ENCODE results near the gene CHRNG.

GRCh38 chr2:232573771-232574435, 34.4 kb downstream of the CHRNG start:
- TF ChIP-seq, protein P1, sequence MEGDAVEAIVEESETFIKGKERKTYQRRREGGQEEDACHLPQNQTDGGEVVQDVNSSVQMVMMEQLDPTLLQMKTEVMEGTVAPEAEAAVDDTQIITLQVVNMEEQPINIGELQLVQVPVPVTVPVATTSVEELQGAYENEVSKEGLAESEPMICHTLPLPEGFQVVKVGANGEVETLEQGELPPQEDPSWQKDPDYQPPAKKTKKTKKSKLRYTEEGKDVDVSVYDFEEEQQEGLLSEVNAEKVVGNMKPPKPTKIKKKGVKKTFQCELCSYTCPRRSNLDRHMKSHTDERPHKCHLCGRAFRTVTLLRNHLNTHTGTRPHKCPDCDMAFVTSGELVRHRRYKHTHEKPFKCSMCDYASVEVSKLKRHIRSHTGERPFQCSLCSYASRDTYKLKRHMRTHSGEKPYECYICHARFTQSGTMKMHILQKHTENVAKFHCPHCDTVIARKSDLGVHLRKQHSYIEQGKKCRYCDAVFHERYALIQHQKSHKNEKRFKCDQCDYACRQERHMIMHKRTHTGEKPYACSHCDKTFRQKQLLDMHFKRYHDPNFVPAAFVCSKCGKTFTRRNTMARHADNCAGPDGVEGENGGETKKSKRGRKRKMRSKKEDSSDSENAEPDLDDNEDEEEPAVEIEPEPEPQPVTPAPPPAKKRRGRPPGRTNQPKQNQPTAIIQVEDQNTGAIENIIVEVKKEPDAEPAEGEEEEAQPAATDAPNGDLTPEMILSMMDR (IDR thresholded peaks at IDR 0.05; ENCODE audit: low read depth, low read length, poor library complexity, severe bottlenecking), result no peak
- TF ChIP-seq EZH2phosphoT487 (IDR thresholded peaks at IDR 0.05; ENCODE audit: borderline replicate concordance, low read length), result no peak
